Measurements from ENCODE around the gene L3MBTL4.

DNA sequence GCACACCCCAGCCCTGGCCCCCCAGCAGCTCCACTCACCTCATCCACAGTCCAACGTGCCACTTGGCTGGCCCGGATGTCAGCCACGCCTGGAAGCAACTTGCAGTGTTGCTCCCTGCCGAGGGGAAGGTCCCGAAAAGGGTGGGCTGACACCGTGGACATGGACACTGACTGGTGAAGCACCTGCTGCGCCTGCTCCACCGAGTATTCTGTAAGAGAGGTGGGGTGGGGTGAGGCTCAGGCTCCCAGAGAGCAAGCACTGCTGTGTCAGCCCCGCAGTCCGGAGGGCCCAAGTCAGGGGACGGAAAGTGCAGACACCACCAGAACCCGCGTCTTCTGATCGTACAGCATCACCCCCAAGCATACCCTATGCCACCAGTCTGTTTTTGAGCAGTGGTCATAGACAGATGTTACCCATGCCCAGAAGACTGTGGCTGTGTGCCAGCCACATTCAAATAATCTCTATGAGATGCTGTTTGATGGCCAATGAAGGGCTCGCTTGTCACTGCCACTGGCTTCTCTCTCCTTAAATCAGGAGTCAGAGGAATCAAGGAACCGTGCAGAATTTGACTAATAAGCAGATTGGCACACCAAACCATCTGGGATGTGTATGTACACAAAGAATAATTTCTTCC lies 445.2 kb downstream of the L3MBTL4 start:
- TF ChIP-seq, protein P1, sequence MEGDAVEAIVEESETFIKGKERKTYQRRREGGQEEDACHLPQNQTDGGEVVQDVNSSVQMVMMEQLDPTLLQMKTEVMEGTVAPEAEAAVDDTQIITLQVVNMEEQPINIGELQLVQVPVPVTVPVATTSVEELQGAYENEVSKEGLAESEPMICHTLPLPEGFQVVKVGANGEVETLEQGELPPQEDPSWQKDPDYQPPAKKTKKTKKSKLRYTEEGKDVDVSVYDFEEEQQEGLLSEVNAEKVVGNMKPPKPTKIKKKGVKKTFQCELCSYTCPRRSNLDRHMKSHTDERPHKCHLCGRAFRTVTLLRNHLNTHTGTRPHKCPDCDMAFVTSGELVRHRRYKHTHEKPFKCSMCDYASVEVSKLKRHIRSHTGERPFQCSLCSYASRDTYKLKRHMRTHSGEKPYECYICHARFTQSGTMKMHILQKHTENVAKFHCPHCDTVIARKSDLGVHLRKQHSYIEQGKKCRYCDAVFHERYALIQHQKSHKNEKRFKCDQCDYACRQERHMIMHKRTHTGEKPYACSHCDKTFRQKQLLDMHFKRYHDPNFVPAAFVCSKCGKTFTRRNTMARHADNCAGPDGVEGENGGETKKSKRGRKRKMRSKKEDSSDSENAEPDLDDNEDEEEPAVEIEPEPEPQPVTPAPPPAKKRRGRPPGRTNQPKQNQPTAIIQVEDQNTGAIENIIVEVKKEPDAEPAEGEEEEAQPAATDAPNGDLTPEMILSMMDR (IDR thresholded peaks at IDR 0.05), result no peak
- no peak for TF ChIP-seq POLR2A (IDR thresholded peaks at IDR 0.05)

Data from esophagus squamous epithelium (tissue), 4 donors.